ENCODE results near the gene CCDC57. TPM values are rescaled to one million over a fixed set of nuclear protein-coding genes. Genes with fewer than 3 reads are reported as not detected.
"Not testable (repeated sequence)": the region's sequence is repeated elsewhere in the genome, so short reads cannot be mapped to it uniquely, and the experiment has no call there.

Gene CCDC57
- total RNA-seq, 1 donor from 2014 or later = 56.6 TPM

- CTCF ChIA-PET = no interaction called here
- no peak for DNase-seq
Measured at GRCh38 chr17:82214012-82214628, 1.5 kb upstream of the CCDC57 start.

GRCh38 chr17:82213251-82214011 is 789 bp upstream of the CCDC57 start:
- TF ChIP-seq, protein P1, sequence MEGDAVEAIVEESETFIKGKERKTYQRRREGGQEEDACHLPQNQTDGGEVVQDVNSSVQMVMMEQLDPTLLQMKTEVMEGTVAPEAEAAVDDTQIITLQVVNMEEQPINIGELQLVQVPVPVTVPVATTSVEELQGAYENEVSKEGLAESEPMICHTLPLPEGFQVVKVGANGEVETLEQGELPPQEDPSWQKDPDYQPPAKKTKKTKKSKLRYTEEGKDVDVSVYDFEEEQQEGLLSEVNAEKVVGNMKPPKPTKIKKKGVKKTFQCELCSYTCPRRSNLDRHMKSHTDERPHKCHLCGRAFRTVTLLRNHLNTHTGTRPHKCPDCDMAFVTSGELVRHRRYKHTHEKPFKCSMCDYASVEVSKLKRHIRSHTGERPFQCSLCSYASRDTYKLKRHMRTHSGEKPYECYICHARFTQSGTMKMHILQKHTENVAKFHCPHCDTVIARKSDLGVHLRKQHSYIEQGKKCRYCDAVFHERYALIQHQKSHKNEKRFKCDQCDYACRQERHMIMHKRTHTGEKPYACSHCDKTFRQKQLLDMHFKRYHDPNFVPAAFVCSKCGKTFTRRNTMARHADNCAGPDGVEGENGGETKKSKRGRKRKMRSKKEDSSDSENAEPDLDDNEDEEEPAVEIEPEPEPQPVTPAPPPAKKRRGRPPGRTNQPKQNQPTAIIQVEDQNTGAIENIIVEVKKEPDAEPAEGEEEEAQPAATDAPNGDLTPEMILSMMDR (IDR thresholded peaks at IDR 0.05) = no peak
- Mint-ChIP-seq H3K4me1 (peaks cover 43% of the 10 kb centered on the region), H3K4me3 (peak overlapping the region; percentile 84), H3K9me3 (no peaks in the 10 kb centered on the region), H3K27me3 (no peaks in the 10 kb centered on the region), H3K36me3 (ENCODE audit: low read depth) (no peaks in the 10 kb centered on the region), H3K27ac (peak overlapping the region; percentile 91)
- POLR2A ChIA-PET = interaction anchor here (0.5 to 8.1 kb wide), 6 partner anchors 8 to 176 kb away, joined by 3 to 60 read pairs (median 8); partner anchors contain the start of genes DCXR and SLC16A3
- CTCF ChIA-PET = no interaction called here
- DNase-seq (no peak), ATAC-seq (ENCODE audit: low read depth) (peak; percentile 5)
- intact Hi-C loops (cut with micrococcal nuclease) = loop anchor here (2.0 kb wide), 1 partner anchor 79 kb away; no protein-coding TSS in a partner anchor

More at GRCh38 chr17:82214012-82214628, 1.5 kb upstream of the CCDC57 start:
- POLR2A ChIA-PET = interaction anchor here (0.5 to 8.1 kb wide), 8 partner anchors 8 to 382 kb away, joined by 3 to 60 read pairs (median 7); partner anchors contain the start of gene SLC16A3
- Mint-ChIP-seq H3K4me1 (peaks cover 43% of the 10 kb centered on the region), H3K4me3 (peak overlapping the region; percentile 75), H3K36me3 (ENCODE audit: low read depth) (no peaks in the 10 kb centered on the region), H3K27me3 (no peaks in the 10 kb centered on the region), H3K9me3 (no peaks in the 10 kb centered on the region), H3K27ac (peak overlapping the region; percentile 63)
- intact Hi-C loops (cut with micrococcal nuclease) = no loop called here
- TF ChIP-seq, protein P1 (IDR thresholded peaks at IDR 0.05) = no peak
- ATAC-seq (ENCODE audit: low read depth) = no peak

- intact Hi-C loops (cut with micrococcal nuclease); ATAC-seq (ENCODE audit: low read depth); CTCF ChIA-PET; H3K9me3 Mint-ChIP-seq; DNase-seq; H3K4me3 Mint-ChIP-seq; H3K27ac Mint-ChIP-seq; H3K27me3 Mint-ChIP-seq; H3K36me3 Mint-ChIP-seq (ENCODE audit: low read depth): not testable (repeated sequence)
- POLR2A ChIA-PET = interaction anchor here (0.7 to 4.5 kb wide), 2 partner anchors 88 to 116 kb away, joined by 13 to 28 read pairs; no protein-coding TSS in a partner anchor
- H3K4me1 Mint-ChIP-seq = peaks cover 37% of the 10 kb centered on the region
Measured at GRCh38 chr17:82210655-82211054, 2.0 kb downstream of the CCDC57 start.

DNA sequence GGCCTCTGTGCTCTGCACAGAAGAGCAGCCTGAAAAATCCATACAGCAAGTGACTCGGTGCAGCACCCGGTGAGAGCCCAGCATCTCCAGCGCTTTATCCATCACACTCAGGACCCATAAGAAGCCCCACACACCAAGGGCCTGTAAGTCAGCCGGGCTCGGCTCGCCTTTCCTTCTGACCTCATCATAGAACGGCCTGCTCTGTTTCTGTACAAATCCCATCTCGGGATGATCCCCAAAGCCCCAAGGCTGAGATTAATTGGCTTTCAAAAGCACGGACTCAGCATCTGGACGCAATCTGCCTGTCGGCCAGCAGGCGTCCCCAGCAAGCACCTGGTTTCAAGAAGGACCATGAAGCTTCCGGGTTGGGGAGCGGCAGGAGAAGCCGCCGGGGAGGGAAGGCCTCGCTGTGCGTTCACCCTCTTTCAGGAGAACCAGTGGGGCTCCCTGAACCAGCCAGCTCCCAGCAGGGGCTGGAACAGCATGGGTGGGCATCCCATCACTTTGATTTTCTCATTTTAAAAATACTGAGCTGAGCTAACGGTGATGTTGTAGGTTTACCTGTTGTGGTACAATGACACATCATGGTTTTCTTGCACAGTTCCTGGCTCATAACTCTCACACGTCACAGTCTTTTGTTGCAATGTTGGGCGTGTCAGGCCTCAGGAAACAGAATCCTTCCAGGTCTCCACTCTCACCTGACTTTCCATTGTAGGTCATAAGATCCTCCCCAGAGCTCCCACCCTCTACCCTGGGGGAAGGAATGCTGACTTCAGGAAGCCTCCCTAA is 6.7 kb downstream of the CCDC57 start:
- peak; percentile 71 for DNase-seq
- peak overlapping the region; percentile 86 for H3K27ac Mint-ChIP-seq
- peak; percentile 99 for ATAC-seq (ENCODE audit: low read depth)
- no peaks in the 10 kb centered on the region for H3K9me3 Mint-ChIP-seq
- H3K4me1 Mint-ChIP-seq = peaks cover 15% of the 10 kb centered on the region
- TF ChIP-seq, protein P1 (IDR thresholded peaks at IDR 0.05) = peak; percentile 31
- H3K36me3 Mint-ChIP-seq (ENCODE audit: low read depth) = peaks cover 5% of the 10 kb centered on the region
- intact Hi-C loops (cut with micrococcal nuclease) = loop anchor here (1.0 to 5.0 kb wide), 5 partner anchors 10 to 211 kb away; partner anchors contain the start of genes CSNK1D, HEXD, OGFOD3 and SLC16A3
- POLR2A ChIA-PET = interaction anchor here (0.5 to 2.3 kb wide), 19 partner anchors 9 to 345 kb away, joined by 3 to 25 read pairs (median 5); partner anchors contain the start of genes CENPX, CSNK1D, DCXR and LRRC45
- no peaks in the 10 kb centered on the region for H3K27me3 Mint-ChIP-seq
- CTCF ChIA-PET = interaction anchor here (0.6 to 2.5 kb wide), 13 partner anchors 10 to 246 kb away, joined by 3 to 17 read pairs (median 4); partner anchors contain the start of gene SLC16A3
- H3K4me3 Mint-ChIP-seq = peak overlapping the region; percentile 44

All from activated B cell treated with CpG ODN at 0.5 μM for 24 hours (primary cell).